ENCODE measurements around the gene SUB1. TPM values are rescaled to one million over a fixed set of nuclear protein-coding genes. Genes with fewer than 3 reads are reported as not detected.

SUB1 gene
- total RNA-seq, 1 donor from 2014 or later, result 235 TPM

GRCh38 chr5:32612134-32612888, 27.0 kb downstream of the SUB1 start:
- no peak for FAIRE-seq
- peak overlapping the region; percentile 19 for H3K27ac ChIP-seq (ENCODE audit: low read depth, low read length)
- H3K27ac Mint-ChIP-seq (ENCODE audit: unreplicated experiment), result peak overlapping the region; percentile 99

DNA sequence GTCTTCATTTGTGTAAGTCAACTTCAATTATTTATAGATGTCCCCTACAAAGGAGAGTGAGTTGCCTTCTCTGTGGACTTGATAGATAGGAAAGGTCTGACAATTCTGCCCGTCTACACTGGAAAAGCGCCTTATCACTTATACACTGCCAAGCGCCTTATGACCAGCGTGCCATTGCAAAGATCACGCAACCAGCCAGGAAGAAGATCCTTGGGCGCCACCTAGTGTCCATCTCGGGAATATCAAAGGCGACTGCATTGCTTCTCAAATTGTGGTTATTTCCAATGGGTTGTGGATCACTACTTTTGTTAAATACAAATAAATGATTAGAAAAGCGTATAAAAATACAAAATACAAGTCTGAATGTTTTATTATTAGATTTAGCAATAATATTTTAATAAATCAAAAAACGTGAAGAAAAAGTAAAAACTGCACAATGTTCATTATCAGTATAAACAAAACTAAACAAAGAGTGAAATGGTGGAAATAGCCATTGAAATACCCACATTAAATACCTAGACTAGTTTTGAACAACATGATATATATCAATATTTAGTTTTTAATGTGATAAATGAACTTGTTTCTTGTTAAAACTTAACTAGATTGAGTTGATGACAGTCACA, 27.8 kb downstream of the SUB1 start:
- Mint-ChIP-seq H3K36me3 (ENCODE audit: low read depth, unreplicated experiment) (peaks cover 16% of the 10 kb centered on the region), H3K4me3 (ENCODE audit: unreplicated experiment) (no peak overlapping the region), H3K27me3 (ENCODE audit: low read depth, unreplicated experiment) (no peaks in the 10 kb centered on the region), H3K9me3 (ENCODE audit: unreplicated experiment) (no peaks in the 10 kb centered on the region), H3K27ac (ENCODE audit: unreplicated experiment) (peak overlapping the region; percentile 99), H3K4me1 (ENCODE audit: low read depth, unreplicated experiment) (peaks cover 16% of the 10 kb centered on the region)
- H3K36me3 ChIP-seq (ENCODE audit: insufficient read depth, low read length), result no peaks in the 10 kb centered on the region
- H3K79me2 ChIP-seq (ENCODE audit: insufficient read depth, low read length), result no peaks in the 10 kb centered on the region
- FAIRE-seq, result no peak
- peak overlapping the region; percentile 56 for H3K4me2 ChIP-seq (ENCODE audit: low read length)
- no peak overlapping the region for H2AFZ ChIP-seq (ENCODE audit: low read depth, low read length)
- H3K9me3 ChIP-seq (ENCODE audit: insufficient read depth, low read depth, low read length), result no peaks in the 10 kb centered on the region
- DNase-seq (ENCODE audit: low read depth), result peak; percentile 53
- no peak overlapping the region for H3K4me3 ChIP-seq (ENCODE audit: insufficient read depth, low read depth, low read length)
- H3K9ac ChIP-seq (ENCODE audit: low read length), result peak overlapping the region; percentile 24
- H3K27me3 ChIP-seq (ENCODE audit: insufficient read depth, low read length), result no peaks in the 10 kb centered on the region
- TF ChIP-seq CTCF (IDR thresholded peaks at IDR 0.05; ENCODE audit: insufficient read depth, low read depth, low read length), result peak; percentile 98
- no peak for TF ChIP-seq EZH2 (IDR thresholded peaks at IDR 0.05; ENCODE audit: insufficient read depth, low read length)
- no peaks in the 10 kb centered on the region for H4K20me1 ChIP-seq (ENCODE audit: insufficient read depth, low read length)
- peaks cover 12% of the 10 kb centered on the region for H3K4me1 ChIP-seq (ENCODE audit: insufficient read depth, low read length)
- H3K27ac ChIP-seq (ENCODE audit: low read depth, low read length), result peak overlapping the region; percentile 19

More at GRCh38 chr5:32612134-32612888, 27.0 kb downstream of the SUB1 start:
- no peaks in the 10 kb centered on the region for H4K20me1 ChIP-seq (ENCODE audit: insufficient read depth, low read length)
- peak overlapping the region; percentile 24 for H3K9ac ChIP-seq (ENCODE audit: low read length)
- H3K4me3 ChIP-seq (ENCODE audit: insufficient read depth, low read depth, low read length), result no peak overlapping the region
- peaks cover 16% of the 10 kb centered on the region for H3K4me1 Mint-ChIP-seq (ENCODE audit: low read depth, unreplicated experiment)
- H3K79me2 ChIP-seq (ENCODE audit: insufficient read depth, low read length), result no peaks in the 10 kb centered on the region
- TF ChIP-seq EZH2 (IDR thresholded peaks at IDR 0.05; ENCODE audit: insufficient read depth, low read length) (no peak), CTCF (IDR thresholded peaks at IDR 0.05; ENCODE audit: insufficient read depth, low read depth, low read length) (no peak)
- no peaks in the 10 kb centered on the region for H3K27me3 ChIP-seq (ENCODE audit: insufficient read depth, low read length)
- H3K27me3 Mint-ChIP-seq (ENCODE audit: low read depth, unreplicated experiment), result no peaks in the 10 kb centered on the region
- H3K9me3 ChIP-seq (ENCODE audit: insufficient read depth, low read depth, low read length), result no peaks in the 10 kb centered on the region
- H2AFZ ChIP-seq (ENCODE audit: low read depth, low read length), result no peak overlapping the region
- H3K4me2 ChIP-seq (ENCODE audit: low read length), result peak overlapping the region; percentile 56
- no peaks in the 10 kb centered on the region for H3K9me3 Mint-ChIP-seq (ENCODE audit: unreplicated experiment)
- peak overlapping the region; percentile 45 for H3K4me3 Mint-ChIP-seq (ENCODE audit: unreplicated experiment)
- DNase-seq (ENCODE audit: low read depth), result peak; percentile 72
- peaks cover 12% of the 10 kb centered on the region for H3K4me1 ChIP-seq (ENCODE audit: insufficient read depth, low read length)
- H3K36me3 Mint-ChIP-seq (ENCODE audit: low read depth, unreplicated experiment), result peaks cover 16% of the 10 kb centered on the region
- H3K36me3 ChIP-seq (ENCODE audit: insufficient read depth, low read length), result no peaks in the 10 kb centered on the region
